HG02678 (cell line): ENCODE measurements around the gene CBX6.
"Not testable (repeated sequence)": the region's sequence is repeated elsewhere in the genome, so short reads cannot be mapped to it uniquely, and the experiment has no call there.

Experiments
- ATAC-seq: cut with Tn5 transposase; IDR thresholded peaks from one replicate; pipeline ENCODE4 v1.9.1; 2021; ENCODE audit warnings: mild to moderate bottlenecking, moderate library complexity; ENCODE audit not compliant: unreplicated experiment

The CBX6 gene

DNA sequence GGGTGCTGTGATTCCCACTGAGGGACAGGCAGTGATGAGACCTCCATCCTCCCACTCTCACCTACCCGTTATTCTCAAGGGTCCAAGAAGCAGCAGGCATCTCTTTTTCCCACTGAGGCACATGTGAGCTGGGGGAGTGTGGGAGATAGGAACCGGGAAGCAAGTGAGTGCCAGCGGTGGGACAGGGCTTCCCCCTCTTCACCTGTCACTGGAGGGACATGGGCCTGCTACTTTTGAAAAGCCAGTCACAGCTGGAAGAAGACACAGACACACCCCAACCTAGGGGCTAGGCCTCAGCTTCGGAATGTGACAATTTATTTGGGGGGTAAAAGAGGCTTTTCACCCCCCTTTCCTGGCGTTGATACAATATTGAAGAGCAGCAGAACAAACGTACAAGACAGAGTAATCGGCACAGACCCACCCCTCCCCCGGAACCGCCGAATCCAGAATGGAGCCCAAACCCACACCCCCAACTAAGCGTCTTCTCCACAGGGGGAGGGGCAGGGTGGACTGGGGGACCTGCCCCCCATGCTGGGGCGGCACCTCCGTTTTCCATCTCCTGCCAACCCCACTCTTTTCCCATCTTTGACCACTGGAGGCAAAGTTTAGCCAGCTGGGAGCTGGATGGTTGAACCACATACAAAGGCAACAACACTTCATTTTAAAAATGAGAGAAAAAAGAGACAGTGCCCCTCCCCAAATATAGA, 10.7 kb downstream of the CBX6 start:
- no peak for ATAC-seq

DNA sequence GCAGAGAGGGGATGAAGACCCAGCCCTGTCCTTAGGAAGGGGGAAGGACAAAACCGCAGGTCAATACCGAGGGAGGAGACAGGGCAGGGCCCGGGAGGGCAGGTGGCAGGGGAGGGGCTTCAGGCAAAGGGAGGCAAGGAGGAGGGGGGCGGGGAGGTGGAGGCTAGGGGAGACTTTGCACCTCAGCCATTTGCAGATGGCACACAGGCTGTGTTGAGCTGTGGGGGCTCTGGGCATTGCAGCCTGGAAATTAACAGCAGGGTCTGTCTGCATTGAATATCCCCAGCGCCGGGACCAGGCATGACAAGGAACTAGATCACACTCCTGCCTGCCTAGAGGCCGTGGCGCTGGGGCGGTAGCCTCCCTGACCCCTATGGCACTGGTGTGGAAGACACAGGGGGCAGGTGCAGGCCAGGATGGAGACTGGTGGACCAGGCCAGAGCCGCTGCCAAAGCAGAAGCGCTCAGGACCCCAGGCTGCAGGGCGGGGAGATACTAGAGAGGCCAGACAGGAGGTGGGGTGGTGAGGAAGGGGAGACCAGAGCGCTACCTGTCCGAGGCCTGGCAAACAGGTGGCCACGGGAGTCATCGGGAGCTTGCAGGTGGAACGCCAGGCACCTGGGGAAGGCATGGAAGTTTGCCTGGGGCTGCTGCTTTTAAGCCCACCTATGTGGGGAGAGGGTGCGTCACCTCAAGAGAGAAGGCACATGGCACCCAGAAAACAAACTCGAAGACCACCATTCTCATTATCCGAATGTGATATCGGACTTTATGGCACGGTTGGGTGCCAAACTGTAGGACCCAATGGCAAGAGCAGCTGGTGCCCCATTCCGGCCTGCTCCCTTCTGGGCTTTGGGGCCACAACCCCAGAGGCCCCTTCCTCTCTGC, 11.5 kb downstream of the CBX6 start:
- no peak for ATAC-seq

DNA sequence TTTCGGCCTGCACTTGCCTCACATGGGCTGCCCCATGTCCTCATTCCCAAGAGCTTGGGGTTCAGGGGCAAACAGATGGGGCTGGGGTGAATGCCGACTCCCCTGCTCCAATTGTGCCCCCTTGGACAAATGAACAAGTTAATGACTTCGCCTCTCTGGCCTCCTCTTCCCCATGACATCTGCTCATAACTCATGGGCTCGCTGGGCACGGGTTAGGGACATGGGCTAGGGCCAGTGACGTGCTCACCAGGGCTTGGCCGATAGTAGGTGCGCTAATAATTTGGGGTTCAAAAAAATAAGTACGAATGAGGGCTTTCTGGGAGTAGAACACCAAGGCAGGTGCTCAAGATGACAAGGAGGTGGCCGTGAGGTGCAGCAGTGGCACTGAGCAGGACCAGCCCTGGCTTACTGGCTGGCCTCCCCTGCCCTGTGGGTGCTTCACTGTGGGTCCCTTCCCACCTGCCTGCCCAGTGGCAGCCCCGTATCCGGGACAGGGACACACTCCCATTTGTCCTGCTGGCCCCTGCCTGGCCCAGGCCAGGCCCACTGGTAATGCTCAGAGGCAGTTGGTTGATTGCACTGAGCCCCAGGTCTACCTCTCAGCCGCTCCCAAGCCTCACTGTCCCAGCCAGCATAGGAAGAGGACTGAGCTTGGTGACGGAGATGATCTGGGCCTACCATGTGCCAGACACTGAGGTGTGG, 12.3 kb downstream of the CBX6 start:
- ATAC-seq = no peak

DNA sequence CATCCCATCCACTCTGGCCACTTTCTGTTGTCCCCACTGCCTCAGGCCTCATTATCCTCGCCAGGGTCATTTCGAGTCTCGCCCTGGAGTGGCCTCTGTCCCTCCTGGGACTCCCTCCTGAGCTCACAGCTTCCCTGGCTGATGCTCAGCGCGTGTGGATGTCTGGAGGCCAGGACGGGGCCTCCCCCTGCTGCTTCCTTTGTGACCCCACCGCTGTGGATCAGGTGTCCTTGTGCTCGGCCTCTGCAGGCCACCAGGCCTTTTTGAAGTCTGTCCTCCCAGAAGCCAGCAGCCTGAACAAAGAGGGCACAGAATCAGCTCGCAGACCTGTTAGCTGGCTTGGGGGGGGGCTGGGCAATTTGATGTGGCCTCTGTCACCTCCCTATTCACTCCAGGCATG, 13.5 kb downstream of the CBX6 start:
- ATAC-seq = no peak

DNA sequence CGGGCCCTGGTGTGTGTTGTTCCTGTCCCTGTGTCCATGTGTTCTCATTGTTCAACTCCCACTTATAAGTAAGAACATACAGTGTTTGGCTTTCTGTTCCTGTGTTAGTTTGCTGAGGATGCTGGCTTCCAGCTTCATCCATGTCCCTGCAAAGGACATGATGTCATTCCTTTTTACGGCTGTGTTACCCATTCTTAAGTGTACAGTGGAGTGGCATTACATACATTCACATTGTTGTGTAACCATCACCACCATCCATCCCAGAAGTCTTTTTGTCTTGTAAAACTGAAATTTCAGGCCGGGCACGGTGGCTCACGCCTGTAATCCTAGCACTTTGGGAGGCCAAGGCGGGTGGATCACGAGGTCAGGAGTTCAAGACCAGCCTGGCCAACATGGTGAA, 17.5 kb downstream of the CBX6 start:
- ATAC-seq = not testable (repeated sequence)

GRCh38 chr22:38853883-38854282, 18.1 kb downstream of the CBX6 start:
- not testable (repeated sequence) for ATAC-seq

DNA sequence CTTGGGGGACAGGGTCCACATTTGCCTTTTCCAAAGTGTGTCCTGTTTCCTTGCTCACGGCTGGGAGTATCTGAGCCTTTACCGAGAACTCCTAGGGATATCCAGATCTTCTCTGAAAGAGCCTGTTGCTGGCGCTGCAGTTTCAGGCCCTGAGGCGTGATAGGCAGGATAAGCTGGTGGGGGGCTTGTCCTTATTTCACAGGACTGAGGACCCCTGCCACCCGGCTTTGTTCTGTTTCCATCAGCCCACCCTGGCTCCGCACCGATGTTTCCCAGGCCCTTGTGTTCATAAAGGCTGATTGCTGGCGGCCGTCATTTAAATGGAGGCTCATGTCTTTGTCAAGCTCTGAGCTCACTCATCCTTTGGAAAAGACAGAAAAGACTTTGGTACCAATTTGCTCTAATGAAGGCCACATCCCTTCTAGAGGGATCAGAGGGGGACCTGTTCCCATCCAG, 18.8 kb downstream of the CBX6 start:
- no peak for ATAC-seq

GRCh38 chr22:38852522-38852921, 19.5 kb downstream of the CBX6 start:
- ATAC-seq = no peak

DNA sequence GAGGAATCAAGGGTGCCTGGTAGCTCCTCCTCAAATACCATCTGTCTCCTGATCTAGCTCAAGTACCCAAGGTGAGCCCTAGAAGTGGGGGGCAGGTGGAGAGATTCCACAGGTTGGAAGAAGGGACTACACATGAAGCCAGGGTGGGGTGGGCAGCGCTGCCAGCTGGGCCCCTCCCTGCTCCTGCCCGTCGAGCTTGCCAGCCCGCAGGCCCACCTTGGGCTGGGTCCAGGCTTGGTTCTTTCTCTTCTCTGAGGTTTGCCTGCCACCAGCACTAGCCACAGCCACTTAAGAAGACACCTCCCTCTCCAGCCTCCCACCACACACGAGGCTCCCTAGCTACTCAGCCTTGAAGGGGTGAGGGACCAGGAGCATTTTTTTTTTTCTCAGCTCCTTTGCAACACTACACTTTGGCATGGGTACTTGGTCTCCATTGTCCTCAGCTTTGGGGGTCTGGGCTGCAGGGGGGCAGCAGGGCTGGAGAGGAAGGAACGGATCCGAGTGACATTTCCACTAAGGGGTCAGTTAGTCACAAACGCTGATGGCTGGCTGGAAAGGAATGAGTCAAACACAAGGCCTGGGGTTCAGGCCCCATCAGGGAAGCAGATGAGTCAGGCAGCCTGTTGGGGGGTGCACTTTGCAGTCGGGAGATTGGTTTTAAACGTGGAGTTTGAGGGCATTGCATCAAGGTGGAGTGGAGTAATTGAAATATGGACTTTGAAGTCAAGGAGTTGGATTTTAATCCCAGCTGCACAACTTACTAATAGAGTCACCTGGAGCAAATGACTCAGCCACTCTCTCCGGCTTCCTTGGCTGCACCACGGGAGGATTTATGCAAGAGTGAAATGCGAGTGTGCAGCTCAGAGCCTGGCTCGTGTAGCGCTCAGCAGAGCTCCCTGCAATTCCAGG, 20.8 kb downstream of the CBX6 start:
- no peak for ATAC-seq

DNA sequence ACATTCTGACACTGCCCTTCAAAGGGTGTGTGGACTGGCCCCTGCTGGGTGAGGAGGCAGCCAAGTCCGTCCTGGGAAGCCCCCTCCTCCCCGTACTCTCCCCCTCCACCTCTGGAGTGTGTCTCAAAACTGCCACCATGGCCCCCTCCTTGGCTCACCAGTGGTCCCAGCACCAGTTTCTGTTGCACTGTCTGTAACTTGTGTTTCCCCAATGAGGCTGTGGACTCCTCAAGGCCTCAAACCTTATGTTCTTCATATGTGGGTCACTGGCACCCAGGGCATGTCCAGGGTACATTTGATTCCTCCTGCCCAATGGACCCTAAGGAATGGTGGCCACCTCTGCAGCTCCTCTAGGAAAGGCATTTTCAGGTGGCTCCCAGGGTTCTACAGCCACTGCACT, 21.6 kb downstream of the CBX6 start:
- ATAC-seq = no peak

DNA sequence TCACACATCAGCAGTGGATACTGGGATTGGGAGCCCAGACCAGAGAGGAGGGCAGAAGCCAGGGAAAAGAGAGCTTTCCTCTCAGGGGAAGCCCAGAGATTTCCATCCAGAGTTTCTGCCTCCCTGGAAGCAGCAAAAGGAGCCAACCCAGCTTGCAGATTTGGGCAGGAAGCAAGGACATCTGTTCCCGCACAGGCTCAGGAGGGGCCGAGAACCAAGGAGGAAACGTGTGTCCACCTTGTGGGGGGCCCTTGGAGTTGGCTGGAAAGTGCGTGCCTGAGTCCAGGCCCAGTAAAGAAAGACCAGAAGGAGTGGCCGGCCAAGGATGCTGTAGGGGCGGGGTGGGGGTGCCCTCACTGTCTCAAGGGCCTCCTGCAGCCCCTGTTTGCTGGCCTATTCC, 22.2 kb downstream of the CBX6 start:
- no peak for ATAC-seq

- ATAC-seq = no peak
Measured at GRCh38 chr22:38846412-38846811, 25.6 kb downstream of the CBX6 start.

DNA sequence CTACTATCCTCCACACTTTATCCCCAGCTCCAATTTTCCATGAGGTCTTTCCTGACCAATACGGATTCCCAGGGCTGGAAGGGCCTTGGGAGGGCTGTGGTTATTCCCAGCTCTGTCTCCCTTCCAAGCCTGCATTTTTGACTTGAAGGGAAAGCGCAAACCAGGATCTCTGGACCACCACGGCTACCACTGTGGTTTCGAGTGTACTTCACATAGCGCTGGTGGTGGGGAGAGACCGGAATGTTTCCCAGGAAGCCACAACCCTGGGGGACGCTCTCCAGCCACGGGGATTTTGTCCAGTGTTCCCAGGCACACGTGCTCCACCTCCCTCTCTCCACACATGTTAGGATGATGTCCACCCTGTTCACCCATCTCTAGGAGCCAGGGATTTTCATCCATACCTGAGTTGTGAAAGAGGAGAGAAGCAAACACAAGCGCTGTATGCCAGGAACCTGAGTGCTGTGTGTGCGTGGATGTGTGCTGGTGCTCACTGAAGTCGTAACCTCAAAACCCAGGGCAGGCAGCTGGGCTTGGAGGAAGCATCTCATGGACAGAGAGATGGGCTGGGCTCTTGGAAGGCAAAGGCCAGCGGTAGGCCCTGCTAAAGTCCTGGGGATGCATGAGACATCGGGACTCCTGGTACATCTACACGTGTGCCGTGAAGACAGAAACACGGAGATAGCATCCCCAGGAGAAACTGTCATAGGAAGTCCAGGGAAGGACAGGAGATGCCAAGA, 26.8 kb downstream of the CBX6 start:
- no peak for ATAC-seq

DNA sequence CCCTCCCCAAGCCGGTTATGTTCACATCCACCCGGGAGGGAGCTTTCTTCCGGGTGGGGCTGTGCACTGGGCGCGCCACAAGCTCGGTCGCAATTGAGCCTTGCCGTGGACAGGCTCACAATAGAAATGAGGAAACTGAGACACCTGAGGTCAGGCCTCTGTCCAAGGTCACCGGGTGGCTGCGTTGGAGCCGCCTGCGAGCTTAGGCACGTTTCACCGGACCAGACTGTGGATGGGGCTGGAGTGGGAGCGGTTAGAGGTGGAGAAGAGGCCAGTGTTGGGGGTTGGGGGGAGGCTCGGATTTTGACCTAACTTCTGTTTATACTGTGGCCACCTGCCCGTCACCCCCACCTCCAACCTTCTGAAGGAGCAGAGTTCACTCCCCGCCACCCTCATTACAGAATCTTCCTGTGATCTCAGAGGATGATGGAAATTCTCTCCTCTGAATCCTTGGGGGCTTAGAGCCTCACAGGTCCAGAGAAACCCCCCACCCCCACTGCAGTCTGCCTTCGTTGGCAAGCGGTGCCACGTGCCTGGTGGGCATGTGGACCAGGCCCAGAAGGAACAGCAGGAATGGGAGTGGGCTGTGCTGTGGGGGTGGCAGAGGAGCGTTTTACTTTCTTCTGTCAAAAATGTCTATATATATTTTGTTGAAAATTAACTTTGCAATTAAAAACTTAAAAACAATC, 27.6 kb downstream of the CBX6 start:
- no peak for ATAC-seq

GRCh38 chr22:38843657-38844314, 28.2 kb downstream of the CBX6 start, which contains the start of gene NPTXR:
Gene NPTXR (minus strand): TSS chr22:38844028.
- ATAC-seq = no peak

DNA sequence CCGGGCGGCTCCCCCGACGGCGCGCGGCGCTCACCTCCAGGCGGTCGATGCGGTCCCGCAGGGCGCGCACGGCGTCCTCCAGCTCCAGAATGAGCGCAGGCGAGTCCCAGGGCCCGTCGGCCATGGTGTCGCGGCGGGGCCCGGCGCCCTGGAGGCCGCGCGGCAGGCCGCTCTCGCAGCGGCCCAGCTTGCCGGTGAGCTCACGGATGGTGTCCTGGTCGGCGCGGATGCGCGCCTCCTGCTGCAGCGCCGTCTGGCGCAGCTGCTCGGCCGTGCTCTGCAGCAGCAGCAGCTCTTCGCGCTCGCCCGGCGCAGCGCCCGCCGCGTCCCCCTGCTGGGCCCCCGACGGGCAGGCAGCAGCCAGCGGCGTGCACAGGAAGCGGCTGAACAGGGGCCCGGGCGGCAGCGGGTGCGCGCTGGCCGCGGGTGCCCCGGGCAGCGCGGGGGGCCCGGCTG, 28.8 kb downstream of the CBX6 start:
- no peak for ATAC-seq

DNA sequence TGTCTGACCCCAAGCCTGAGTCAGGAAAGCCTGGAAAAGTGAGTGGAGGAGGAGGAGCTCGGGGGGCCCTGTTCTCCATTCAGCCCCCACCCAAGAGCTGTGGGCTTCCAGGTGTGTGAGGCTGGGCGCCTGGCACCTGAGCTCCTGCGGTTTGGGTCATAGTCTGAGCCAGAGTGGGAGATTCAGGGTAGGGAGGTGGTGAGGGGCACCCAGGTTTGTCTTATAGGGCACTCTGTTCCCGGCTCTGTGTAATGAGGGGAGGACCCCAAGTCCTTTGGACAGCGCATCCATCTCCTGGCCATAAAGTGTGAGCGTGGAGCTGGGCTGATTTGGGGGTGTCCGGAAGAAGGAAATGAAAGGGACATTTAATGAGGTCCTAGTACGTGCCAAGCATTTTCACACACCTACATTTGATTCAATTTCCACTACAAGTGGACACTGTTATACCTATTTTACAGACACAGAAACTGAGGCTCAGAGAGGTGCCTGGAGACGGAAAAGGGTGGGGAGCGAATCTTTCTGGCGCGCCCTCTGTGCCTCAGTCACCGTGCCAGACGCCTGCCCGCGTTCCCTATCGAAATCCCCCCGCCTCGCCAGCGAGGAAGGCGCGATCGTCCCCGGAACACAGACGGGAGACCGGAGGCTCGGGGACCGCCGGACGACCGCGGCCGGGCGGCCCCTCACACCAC, 29.4 kb downstream of the CBX6 start:
- no peak for ATAC-seq

- ATAC-seq = no peak
Measured at GRCh38 chr22:38841635-38842034, 30.4 kb downstream of the CBX6 start.
